Loucy (cell line): ENCODE data around the gene JARID2.

Experiments
- CTCF ChIP-seq: fragments of 200-600 bp; sonication (generic); conservative IDR thresholded peaks from 2 replicates; pipeline ENCODE4 v1.5.1; 2014; ENCODE audit warnings: mild to moderate bottlenecking, antibody characterized with exemption, low read length
- EZH2phosphoT487 ChIP-seq: fragments of 200-600 bp; IDR thresholded peaks from 2 replicates; pipeline ENCODE4 v1.6.1; 2018; ENCODE audit warnings: antibody characterized with exemption, mild to moderate bottlenecking, moderate library complexity, borderline replicate concordance

DNA sequence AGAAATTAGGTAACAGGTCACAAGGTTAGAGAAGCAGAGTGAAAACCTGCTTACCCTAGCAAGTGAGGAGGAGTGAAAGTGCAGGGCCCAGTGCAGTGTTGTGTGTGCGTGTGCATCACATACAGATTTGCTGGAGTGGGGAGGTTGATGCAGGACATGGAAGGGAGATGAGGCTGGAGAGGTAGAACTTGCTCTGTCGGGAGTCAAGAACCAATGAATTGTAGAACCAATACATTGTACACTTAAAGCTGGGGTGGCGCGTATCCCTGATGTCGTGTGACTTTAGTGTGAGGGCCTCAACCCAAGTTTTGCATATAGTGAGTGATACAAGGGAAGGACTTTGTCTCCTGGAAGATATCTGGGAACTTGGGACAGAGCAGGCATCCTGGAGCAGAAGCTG, 48.6 kb downstream of the JARID2 start:
- TF ChIP-seq CTCF (no peak), EZH2phosphoT487 (no peak)
